NT2/D1 (cell line): ENCODE data around the gene ADAM19.

Experiments
- DNase-seq: peaks from one replicate; pipeline ENCODE4 v3.0.0-alpha.2; 2011; ENCODE audit warnings: low read depth, low spot score
- H3K27me3 ChIP-seq: 2 replicates; pipeline ENCODE4 v1.6.0; 2011; ENCODE audit warnings: mild to moderate bottlenecking; ENCODE audit not compliant: insufficient read length, insufficient read depth
- H3K36me3 ChIP-seq: 2 replicates; pipeline ENCODE4 v1.6.1; 2011; ENCODE audit warnings: mild to moderate bottlenecking, low read length, mixed read lengths; ENCODE audit not compliant: insufficient read depth, insufficient read length
- H3K4me1 ChIP-seq: 2 replicates; pipeline ENCODE4 v1.5.1; 2011; ENCODE audit not compliant: insufficient read depth, insufficient read length
- H3K4me3 ChIP-seq: 2 replicates; pipeline ENCODE4 v1.5.1; 2011; ENCODE audit warnings: low read depth; ENCODE audit not compliant: insufficient read length
- H3K9ac ChIP-seq: 2 replicates; pipeline ENCODE4 v1.6.0; 2011; ENCODE audit warnings: low read depth; ENCODE audit not compliant: insufficient read length
- H3K9me3 ChIP-seq: 2 replicates; pipeline ENCODE4 v1.5.1; 2011; ENCODE audit warnings: mild to moderate bottlenecking, low read length; ENCODE audit not compliant: insufficient read depth
- SUZ12 ChIP-seq: IDR thresholded peaks from 2 replicates; pipeline ENCODE4 v1.6.1; 2011; ENCODE audit not compliant: insufficient read length, insufficient read depth; ENCODE audit errors: extremely low read depth
- YY1 ChIP-seq: IDR thresholded peaks from 2 replicates; pipeline ENCODE4 v1.6.1; 2011; ENCODE audit not compliant: insufficient read length, insufficient read depth
- ZNF274 ChIP-seq: IDR thresholded peaks from 2 replicates; pipeline ENCODE4 v1.6.1; 2011; ENCODE audit warnings: mild to moderate bottlenecking, low read depth, low read length

Gene ADAM19

DNA sequence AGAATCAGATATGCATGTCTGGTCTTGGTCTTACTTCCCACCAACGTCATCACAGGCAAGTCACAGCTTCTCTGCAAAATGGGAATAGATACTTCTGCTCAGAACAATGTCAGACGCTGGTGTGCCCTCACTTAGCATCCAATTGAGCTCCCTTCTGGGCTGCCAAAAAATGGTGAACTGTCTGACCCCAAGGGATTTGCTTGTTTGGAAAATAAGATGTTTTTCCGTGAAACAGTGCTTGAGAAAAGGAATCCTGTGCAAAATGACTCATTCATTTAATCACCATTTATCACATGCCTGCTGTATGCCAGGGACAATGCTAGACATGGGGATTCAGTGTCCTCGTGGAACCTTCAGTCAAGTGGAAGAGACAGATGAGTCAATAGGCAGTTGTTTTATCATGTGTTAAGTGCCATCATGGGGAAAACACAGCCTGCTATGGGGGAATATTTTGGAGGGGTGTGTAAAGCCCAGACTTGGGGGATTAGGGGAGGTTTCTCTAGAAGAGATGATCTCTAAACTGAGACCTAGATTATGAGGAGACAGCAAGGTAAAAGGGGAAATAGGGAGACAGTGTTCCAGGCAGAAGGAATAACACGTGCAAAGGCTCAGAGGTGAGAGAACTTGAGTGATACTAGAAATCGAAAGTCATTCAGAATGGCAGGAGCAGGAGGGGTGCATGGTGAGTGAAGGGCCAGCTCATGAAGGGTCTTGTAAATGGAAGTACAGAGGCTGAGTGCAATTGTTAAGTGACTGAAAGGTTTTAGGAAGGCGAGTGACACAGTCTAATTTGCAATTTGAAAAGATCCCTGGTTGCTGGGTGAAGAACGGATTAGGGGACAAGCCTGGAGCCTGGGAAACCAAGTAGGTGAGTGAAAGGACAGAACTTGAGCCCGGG, 111.7 kb downstream of the ADAM19 start:
- Histone ChIP-seq H3K9me3 (no peaks in the 10 kb centered on the region), H3K9ac (no peak overlapping the region), H3K27me3 (peaks cover 45% of the 10 kb centered on the region), H3K4me3 (no peak overlapping the region), H3K4me1 (no peaks in the 10 kb centered on the region), H3K36me3 (no peaks in the 10 kb centered on the region)
- no peak for DNase-seq
- TF ChIP-seq SUZ12 (no peak), ZNF274 (no peak), YY1 (no peak)

DNA sequence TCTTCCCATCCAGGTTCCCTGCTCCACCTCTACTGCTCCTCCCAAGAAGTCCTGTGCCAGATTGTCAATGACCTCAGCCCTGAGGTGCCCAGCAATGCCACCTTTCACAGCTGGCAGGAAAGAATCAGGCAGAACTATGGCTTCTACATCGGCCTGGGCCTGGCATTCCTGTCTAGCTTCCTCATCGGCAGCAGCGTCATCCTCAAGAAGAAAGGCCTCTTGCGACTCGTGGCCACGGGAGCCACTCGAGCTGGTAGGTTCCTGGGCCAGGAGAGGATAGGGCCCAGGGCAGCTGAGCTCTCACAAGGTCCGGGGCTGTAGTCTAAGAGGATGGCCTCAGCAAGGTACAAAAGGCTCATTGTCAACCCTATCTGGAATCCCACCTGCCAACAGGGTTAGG, 112.5 kb downstream of the ADAM19 start:
- peaks cover 53% of the 10 kb centered on the region for H3K27me3 ChIP-seq
- H3K36me3 ChIP-seq = no peaks in the 10 kb centered on the region
- no peak overlapping the region for H3K9ac ChIP-seq
- no peaks in the 10 kb centered on the region for H3K9me3 ChIP-seq
- DNase-seq = no peak
- H3K4me3 ChIP-seq = no peak overlapping the region
- no peaks in the 10 kb centered on the region for H3K4me1 ChIP-seq
- no peak for TF ChIP-seq YY1
- TF ChIP-seq ZNF274 = no peak
- TF ChIP-seq SUZ12 = no peak

DNA sequence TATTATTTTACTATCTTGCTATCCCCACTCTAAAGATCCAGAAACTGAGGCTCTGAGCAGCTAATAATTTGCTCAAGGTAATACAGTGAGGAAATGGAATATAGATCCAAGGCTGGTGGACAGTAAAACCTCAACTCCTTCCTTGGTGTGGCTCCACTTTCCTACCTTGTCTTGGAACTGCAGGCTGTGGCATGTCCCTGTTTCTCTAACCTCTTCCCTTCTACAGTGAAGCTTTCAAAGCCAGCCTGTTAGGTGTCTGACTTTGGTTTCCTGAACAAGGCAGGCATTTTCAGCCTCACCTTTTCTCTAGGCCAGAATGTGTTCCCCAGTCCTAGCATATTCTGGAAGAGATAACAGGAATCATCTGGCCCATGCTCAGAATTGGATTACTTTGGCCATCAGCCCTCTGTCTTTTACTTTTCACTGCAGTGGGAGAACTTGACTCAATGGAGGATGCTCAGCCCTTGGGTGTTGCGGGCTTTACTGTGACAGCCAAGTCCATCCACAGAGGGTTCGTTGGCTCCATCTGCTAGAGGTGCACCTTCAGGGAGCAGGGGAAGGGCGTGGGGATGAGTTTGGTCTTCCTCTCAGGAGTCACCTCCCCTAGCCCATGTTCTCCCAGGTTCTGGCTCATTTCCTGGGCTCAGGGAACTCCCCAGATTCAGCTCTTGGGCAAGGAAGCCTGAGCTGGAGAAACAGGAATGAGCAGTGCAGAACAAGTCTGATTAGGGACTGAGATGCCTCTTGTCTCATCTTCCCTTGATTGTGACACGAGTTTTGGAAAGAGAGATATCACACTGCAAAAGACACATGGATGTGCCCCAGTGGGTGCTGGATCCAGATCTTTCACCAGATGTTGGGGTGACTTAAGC, 114.4 kb downstream of the ADAM19 start:
- Histone ChIP-seq H3K4me1 (no peaks in the 10 kb centered on the region), H3K27me3 (peaks cover 54% of the 10 kb centered on the region), H3K36me3 (no peaks in the 10 kb centered on the region), H3K9ac (no peak overlapping the region), H3K9me3 (no peaks in the 10 kb centered on the region), H3K4me3 (no peak overlapping the region)
- TF ChIP-seq SUZ12 = peak; percentile 40
- no peak for TF ChIP-seq YY1
- no peak for DNase-seq

DNA sequence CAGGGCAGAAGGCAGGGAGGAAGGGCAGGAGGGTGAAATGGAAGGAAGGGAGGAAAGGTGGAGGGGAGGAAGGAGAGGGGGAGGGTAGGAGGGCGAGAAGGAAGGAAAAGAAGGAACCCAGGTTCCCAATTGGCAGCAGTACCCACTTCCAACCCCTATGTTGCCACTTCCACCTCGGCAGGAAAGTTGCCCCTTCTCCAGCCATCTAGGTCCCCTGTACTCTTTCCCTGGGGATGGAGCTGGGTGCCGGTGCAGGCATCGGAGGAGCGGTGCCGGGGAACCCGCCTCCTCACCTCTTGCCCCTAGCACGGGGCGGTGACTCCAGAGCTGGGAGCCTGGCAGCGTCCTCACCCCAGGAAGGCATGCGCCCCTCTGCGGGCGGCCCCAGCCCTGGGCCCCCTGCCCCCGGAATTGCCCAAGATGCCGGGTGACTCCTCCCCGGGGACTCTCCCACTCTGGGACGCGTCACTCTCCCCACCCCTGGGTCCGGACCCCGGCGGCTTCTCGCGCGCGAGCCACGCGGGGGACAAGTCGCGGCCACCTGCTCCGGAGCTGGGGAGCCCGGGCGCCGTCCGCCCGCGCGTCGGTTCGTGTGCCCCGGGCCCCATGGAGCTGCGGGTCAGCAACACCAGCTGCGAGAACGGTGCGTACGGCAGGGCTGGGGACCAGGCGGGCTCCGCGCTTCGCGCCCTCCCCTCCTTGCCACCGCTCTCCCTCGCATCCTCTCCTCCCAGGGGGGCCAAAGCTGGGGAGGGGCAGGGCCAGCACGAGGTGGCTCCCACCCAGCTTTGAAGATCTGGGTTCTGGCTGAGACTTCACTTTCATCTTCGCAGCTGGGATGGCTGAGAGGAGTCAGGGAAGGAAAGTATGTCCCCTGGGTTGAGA, 115.6 kb downstream of the ADAM19 start, which contains the start of gene NIPAL4:
Gene NIPAL4 (plus strand): TSS at position 499 of the 885 bp plus-strand sequence. CDS start 108 bp downstream, at position 607.
- Histone ChIP-seq H3K27me3 (peaks cover 54% of the 10 kb centered on the region), H3K36me3 (no peaks in the 10 kb centered on the region), H3K4me3 (peak within 1 kb of the TSS; percentile 62), H3K4me1 (no peaks in the 10 kb centered on the region), H3K9ac (peak within 1 kb of the TSS; percentile 39), H3K9me3 (no peaks in the 10 kb centered on the region)
- no peak for TF ChIP-seq ZNF274
- no peak for TF ChIP-seq SUZ12
- TF ChIP-seq YY1 = no peak
- no peak for DNase-seq

DNA sequence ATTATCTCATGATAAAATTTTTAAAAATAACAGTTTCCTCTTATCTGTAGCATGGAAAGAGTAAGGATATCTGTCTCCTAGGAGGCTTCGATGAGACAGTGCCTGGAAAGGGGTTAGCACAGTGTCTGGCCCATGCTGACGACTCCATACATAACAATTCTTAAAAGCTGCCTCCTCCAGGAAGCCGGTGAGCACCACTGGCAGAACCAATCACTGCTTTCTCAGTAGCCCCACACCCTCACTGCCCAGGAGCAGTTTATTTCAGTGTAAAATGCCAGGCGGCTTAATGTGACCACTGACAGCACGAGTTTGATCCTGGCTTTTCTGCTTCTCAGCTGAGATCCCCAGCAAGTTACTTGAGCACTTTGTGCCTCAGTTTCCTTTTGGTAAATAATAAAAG, 116.7 kb downstream of the ADAM19 start:
- no peak for DNase-seq
- TF ChIP-seq SUZ12 (no peak), YY1 (no peak), ZNF274 (no peak)
- Histone ChIP-seq H3K27me3 (peaks cover 54% of the 10 kb centered on the region), H3K9ac (no peak overlapping the region), H3K36me3 (no peaks in the 10 kb centered on the region), H3K4me3 (no peak overlapping the region), H3K4me1 (no peaks in the 10 kb centered on the region), H3K9me3 (no peaks in the 10 kb centered on the region)

DNA sequence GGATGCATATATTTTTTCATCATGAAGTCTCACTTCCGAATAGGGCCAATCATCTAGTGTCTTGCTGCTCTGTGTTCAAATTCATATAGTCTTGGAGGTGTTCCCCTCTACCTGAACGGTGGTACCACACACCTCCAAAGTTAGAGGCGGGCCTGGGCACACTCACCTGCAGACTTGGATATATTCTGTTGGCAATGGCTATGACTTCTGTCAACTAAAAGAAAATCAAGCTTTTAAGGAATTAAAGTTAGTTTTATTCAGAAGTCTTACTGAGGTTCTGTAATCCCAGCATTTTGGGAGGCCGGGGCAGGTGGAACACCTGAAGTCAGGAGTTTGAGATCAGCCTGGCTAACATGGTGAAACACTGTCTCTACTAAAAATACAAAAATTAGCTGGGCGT, 118.2 kb downstream of the ADAM19 start:
- no peaks in the 10 kb centered on the region for H3K4me1 ChIP-seq
- H3K9me3 ChIP-seq = no peaks in the 10 kb centered on the region
- H3K4me3 ChIP-seq = no peak overlapping the region

More for the DNA sequence above, 118.2 kb downstream of the ADAM19 start:
- no peaks in the 10 kb centered on the region for H3K36me3 ChIP-seq
- H3K9ac ChIP-seq = no peak overlapping the region
- H3K27me3 ChIP-seq = peaks cover 42% of the 10 kb centered on the region
- TF ChIP-seq SUZ12 = no peak
- no peak for DNase-seq
